ENCODE data around the gene ZNF837. TPM values are rescaled to one million over a fixed set of nuclear protein-coding genes. Genes with fewer than 3 reads are reported as not detected.

Gene ZNF837
- total and polyA plus RNA-seq, 12 donors: 0.11 to 0.90 (median 0.41) TPM

GRCh38 chr19:58397533-58398037, 16.8 kb upstream of the ZNF837 start:
- ATAC-seq (no peak), DNase-seq (no peak)
- TF ChIP-seq CTCF (IDR thresholded peaks at IDR 0.05): no peak
- intact Hi-C loops (cut with DNase I): no loop called here
- Histone ChIP-seq H3K36me3 (peaks cover 0 to 29% (median 24%) of the 10 kb centered on the region in 9 donors), H3K27ac (no peak overlapping the region), H3K4me1 (peaks cover 8 to 27% (median 13%) of the 10 kb centered on the region in 9 donors), H3K4me3 (no peak overlapping the region), H3K9me3 (no peaks in the 10 kb centered on the region), H3K27me3 (peaks cover 0 to 31% (median 23%) of the 10 kb centered on the region in 7 donors)
- 63 to 67% methylated on average over 7 of the region's 7 CpGs for WGBS, 2 donors

GRCh38 chr19:58396691-58397532, 16.1 kb upstream of the ZNF837 start:
- Histone ChIP-seq H3K27me3 (peaks cover 0 to 31% (median 23%) of the 10 kb centered on the region in 7 donors), H3K27ac (no peak overlapping the region), H3K4me3 (peak overlapping the region in 1 of 10 donors; percentile 36), H3K36me3 (peaks cover 0 to 35% (median 24%) of the 10 kb centered on the region in 9 donors), H3K9me3 (no peaks in the 10 kb centered on the region), H3K4me1 (peaks cover 8 to 25% (median 13%) of the 10 kb centered on the region in 9 donors)
- DNase-seq (no peak), ATAC-seq (no peak)
- intact Hi-C loops (cut with DNase I): no loop called here
- TF ChIP-seq CTCF (IDR thresholded peaks at IDR 0.05): no peak
- WGBS, 2 donors: 28 to 29% methylated on average over 47 to 58 of the region's 58 CpGs

GRCh38 chr19:58395979-58396627, 15.3 kb upstream of the ZNF837 start:
- whole genome bisulfite sequencing, 2 donors: 2 to 3% methylated on average over 33 to 75 of the region's 75 CpGs
- no peak for DNase-seq

More at GRCh38 chr19:58395979-58396627, 15.3 kb upstream of the ZNF837 start:
- H3K9me3 ChIP-seq: no peaks in the 10 kb centered on the region
- TF ChIP-seq CTCF (IDR thresholded peaks at IDR 0.05): no peak
- no peak for ATAC-seq
- intact Hi-C loops (cut with DNase I): no loop called here
- H3K27me3 ChIP-seq: peaks cover 0 to 31% (median 23%) of the 10 kb centered on the region in 7 donors
- H3K4me1 ChIP-seq: peaks cover 7 to 18% (median 11%) of the 10 kb centered on the region in 9 donors
- H3K27ac ChIP-seq: peak overlapping the region in 1 of 10 donors; percentile 52
- H3K36me3 ChIP-seq: peaks cover 0 to 43% (median 31%) of the 10 kb centered on the region in 9 donors
- peak overlapping the region in 2 of 10 donors; percentile 10 to 51 for H3K4me3 ChIP-seq
